GM19023 (cell line): ENCODE data around the gene GAPDHS.

Experiments
- ATAC-seq: cut with Tn5 transposase; IDR thresholded peaks from one replicate; pipeline ENCODE4 v1.9.1; 2021; ENCODE audit warnings: mild to moderate bottlenecking, moderate library complexity; ENCODE audit not compliant: unreplicated experiment

Gene GAPDHS

DNA sequence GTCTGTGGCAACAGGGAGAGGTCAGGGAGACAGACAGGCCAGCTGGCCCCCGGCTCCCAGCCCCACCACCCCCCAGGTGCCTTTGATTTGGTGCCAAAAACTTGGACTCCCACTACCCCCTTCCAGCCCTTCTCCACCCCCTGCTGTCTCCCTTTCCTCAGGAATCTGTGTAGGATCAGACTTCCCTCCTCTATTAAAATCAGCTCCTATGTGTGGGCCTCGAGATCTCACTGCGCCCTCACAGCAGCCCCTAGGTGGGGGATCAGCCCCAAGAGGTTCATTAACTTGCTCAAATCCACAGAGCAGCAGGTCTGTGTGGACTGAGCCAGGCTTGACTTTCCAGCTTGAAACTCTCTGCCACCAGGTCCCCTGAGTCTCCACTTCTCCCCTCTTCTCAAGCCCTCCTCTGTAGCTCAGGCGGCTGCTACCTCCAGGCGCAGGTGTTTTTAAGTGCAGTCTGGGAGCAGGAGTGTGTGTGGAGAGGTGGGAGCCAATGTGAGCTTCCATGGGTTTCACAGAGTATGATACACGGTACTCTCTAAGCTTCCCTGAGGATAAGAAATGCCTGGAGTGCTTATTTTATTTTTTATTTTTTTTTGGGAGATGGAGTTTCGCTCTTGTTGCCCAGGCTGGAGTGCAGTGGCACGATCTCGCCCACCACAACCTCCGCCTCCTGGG is 1.7 kb downstream of the GAPDHS start:
- ATAC-seq: no peak

GRCh38 chr19:35539314-35539713 is 6.1 kb downstream of the GAPDHS start:
- ATAC-seq: no peak

- no peak for ATAC-seq
These were observed 6.6 kb downstream of the GAPDHS start for GRCh38 chr19:35539850-35540249.

DNA sequence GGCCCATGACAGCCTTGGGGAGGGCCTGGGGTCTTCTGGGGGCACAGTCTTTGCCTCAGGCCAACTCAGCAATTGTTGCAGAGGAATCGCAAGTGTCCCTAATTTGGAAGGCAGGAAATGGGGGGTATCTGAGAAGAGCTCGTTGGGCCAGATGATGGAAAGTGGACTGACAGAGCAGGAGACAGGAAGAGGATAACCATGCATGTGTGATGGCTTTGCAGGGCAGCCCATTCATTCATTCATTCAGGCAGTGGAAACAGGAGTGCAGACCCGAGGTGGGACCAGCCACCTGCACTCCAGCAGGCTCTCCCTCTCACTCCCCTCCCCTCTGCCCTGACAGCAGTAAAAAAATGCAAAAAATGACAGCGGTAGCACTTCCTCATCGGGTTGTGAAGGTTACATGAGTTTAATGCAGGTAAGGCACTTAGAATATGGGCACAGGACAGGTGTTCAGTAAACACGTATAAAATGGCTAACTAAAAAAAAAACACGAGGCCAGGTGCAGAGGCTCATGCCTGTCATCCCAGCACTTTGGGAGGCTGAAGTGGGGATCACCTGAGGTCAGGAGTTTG is 7.2 kb downstream of the GAPDHS start:
- ATAC-seq: no peak

GRCh38 chr19:35542209-35542608 is 9.0 kb downstream of the GAPDHS start:
- ATAC-seq: no peak

GRCh38 chr19:35543280-35544109 is 10.2 kb downstream of the GAPDHS start:
- ATAC-seq: no peak

- no peak for ATAC-seq
These were observed 11.0 kb downstream of the GAPDHS start for GRCh38 chr19:35544110-35544802.

GRCh38 chr19:35545001-35545854 is 12.0 kb downstream of the GAPDHS start, which contains the start of gene TMEM147:
Gene TMEM147, plus strand, starts transcription at chr19:35545626. Its CDS starts 114 bp downstream, at chr19:35545740.
- peak; percentile 74 for ATAC-seq

- ATAC-seq: peak; percentile 55
These were observed 12.7 kb downstream of the GAPDHS start for GRCh38 chr19:35545855-35546381.

DNA sequence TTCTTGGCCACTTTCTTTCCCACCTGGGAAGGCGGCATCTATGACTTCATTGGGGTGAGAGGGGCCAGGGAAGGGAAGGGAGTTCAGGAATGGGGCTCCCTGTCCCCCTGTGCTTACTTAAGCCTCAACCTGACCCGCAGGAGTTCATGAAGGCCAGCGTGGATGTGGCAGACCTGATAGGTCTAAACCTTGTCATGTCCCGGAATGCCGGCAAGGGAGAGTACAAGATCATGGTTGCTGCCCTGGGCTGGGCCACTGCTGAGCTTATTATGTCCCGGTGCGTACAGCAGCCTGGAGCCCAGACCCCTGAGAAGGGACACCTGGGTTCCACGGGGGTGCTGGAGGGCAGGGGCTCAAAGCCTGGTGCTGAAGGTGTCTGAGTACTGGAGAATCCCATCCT is 13.3 kb downstream of the GAPDHS start:
- no peak for ATAC-seq

- no peak for ATAC-seq
These were observed 16.0 kb downstream of the GAPDHS start for GRCh38 chr19:35549174-35549788.

- ATAC-seq: no peak
These were observed 16.7 kb downstream of the GAPDHS start for GRCh38 chr19:35549879-35550523.

DNA sequence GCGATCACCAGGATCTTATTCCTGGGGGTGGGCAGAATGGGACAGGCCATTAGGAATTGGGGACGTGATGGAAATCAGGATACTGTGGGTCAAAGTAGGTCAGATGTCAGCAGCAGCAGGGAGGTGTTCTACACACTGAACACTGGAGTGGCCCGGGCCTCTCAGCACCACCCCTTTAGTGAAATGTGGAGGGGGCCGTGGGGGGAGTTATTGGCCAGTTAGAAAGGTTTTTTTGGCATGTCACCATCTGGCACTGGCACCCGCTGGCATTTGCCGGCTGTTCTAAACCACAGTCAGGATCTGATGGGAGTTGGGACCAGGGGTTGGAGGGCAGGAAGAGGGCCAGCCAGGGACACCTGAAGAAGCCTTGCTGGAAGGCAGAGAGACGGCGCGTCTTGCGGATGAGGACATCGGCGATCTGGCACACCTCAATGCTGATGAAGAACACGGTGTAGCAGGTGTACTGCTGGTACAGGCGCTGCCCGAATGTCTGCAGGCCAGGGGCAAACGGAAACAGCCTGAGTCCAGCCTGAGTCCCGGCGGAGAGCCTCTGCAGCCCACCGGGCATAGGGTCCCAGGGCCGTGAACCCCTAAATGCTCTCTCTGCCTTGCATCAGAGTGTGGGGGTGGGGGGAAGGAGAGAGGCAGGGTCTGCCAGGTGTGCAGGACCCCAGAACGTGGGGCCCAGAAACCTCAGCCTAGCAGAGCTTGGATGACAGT is 18.0 kb downstream of the GAPDHS start:
- no peak for ATAC-seq

- no peak for ATAC-seq
These were observed 19.5 kb downstream of the GAPDHS start for GRCh38 chr19:35552534-35553384.

GRCh38 chr19:35553385-35554000 is 20.2 kb downstream of the GAPDHS start:
- ATAC-seq: no peak

DNA sequence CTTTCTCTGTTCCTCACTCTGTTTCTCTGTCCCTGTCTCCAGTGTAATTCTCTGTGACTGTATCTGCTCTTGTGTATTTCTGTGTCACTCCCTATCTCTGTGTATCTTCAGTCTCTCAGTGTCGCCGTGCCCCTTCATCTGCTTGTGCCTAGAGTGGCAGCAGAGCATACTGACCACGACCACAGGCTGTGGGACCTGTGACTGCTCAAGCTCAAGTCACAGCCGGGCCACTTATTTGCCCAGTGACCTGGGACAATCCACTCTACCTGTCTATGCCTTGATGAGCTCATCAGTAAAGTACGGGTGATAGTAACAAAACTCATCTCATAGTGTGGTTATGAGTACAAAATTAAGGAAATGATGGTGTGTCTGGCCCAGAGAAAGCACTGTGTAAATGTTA is 20.8 kb downstream of the GAPDHS start:
- no peak for ATAC-seq
